Measurements from ENCODE around the gene UBR7.

UBR7 gene

DNA sequence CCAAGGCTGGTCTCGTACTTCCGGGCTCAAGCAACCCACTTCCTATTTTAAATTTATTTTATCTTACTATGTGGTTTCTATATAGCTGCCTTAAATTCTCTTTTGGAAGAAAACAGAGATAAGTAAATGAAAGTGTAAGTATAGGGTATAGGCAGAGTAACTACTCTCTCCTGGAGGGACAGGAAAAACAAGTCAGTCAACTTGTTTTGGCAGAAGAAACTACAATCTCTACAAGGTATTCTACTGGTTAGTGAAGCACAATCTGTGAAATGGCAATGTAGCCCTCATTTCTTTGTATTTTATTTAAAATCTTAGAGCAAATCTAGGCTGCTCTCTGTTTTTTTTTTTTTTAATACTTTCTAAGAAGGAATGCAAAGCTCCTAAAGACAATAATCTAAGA lies 55.4 kb downstream of the UBR7 start:
- no peak for FAIRE-seq

- no peak for FAIRE-seq
These were observed 56.4 kb downstream of the UBR7 start for GRCh38 chr14:93263416-93263815.

DNA sequence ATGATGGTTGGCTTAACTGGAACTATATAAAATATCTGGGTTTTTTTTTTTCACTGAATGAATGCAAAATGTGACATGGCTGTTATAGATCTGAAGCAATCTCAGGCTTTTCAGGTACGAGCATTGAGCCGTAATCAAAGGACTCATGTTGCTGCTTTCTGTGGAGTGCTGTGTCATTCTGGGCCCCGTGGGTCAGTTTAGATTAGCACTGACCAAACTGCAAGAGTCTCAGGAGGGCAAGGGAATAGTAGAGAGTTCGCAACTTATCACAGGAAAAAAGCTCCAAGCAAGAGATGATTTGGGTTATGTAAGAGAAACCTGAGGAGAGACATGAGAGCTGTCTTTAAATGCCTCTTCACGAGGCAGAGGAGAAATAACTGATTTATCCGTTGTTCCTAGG lies 59.1 kb downstream of the UBR7 start:
- no peak for FAIRE-seq

- FAIRE-seq, result no peak
These were observed 60.2 kb downstream of the UBR7 start for GRCh38 chr14:93267149-93267711.

DNA sequence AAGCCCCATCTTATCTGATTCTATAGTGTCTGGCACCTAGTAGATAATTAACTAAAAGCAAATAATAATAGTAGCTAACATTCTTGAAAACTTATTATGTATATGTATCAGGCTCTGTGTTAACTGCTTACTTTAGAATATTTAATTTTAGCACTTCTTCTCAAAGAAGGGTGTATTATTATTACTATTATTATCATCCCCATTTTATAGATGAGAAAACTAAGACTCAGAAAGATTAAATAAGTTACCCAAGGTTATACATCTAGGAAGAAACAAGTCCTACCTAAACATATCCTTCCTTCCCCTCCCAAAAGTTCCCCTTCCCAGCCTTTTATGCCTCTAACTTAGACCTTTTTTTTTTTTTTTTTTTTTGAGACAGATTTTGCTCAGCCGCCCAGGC lies 61.4 kb downstream of the UBR7 start:
- FAIRE-seq, result no peak

- no peak for FAIRE-seq
These were observed 62.4 kb downstream of the UBR7 start for GRCh38 chr14:93269341-93270068.

- no peak for FAIRE-seq
These were observed 64.1 kb downstream of the UBR7 start for GRCh38 chr14:93271111-93271510.

- no peak for FAIRE-seq
These were observed 67.2 kb downstream of the UBR7 start for GRCh38 chr14:93274055-93274806.

- no peak for FAIRE-seq
These were observed 69.1 kb downstream of the UBR7 start for GRCh38 chr14:93276031-93276716.
